GM18520 (cell line): ENCODE measurements around the gene ZNRD2.

ENCODE experiments used
- ATAC-seq: cut with Tn5 transposase; IDR thresholded peaks from one replicate; pipeline ENCODE4 v1.9.1; 2021; ENCODE audit not compliant: unreplicated experiment

ZNRD2 gene

DNA sequence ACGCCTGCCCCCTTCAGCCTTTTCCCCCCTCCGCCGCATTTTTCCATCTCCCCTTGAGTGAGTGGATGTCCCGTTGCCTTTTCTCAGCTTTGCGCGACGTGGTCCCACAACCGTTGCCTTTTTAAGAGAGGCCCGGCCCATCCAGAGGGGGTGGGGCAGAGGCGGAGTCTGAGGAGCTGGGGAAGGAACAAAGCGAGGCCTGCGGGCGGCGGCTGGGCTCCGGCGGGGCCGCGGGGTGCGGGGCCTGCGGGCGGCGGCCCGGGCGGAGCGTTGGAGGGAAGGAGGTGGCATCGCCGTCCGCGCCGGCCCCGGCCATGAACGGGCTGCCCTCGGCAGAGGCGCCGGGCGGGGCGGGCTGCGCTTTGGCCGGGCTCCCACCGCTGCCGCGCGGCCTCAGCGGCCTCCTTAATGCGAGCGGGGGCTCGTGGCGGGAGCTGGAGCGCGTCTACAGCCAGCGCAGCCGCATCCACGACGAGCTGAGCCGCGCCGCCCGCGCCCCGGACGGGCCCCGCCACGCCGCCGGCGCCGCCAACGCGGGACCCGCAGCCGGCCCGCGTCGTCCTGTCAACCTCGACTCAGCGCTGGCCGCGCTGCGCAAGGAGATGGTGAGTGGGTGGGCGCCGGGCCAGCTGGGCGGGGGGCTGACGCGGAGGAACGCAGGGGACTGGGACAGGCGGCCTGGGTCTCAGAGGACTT, 2.2 kb downstream of the ZNRD2 start, which contains the start of gene FAM89B:
Gene FAM89B (plus strand): TSS at position 183 of the 696 bp plus-strand sequence. CDS start 132 bp downstream, at position 315.
- no peak for ATAC-seq

DNA sequence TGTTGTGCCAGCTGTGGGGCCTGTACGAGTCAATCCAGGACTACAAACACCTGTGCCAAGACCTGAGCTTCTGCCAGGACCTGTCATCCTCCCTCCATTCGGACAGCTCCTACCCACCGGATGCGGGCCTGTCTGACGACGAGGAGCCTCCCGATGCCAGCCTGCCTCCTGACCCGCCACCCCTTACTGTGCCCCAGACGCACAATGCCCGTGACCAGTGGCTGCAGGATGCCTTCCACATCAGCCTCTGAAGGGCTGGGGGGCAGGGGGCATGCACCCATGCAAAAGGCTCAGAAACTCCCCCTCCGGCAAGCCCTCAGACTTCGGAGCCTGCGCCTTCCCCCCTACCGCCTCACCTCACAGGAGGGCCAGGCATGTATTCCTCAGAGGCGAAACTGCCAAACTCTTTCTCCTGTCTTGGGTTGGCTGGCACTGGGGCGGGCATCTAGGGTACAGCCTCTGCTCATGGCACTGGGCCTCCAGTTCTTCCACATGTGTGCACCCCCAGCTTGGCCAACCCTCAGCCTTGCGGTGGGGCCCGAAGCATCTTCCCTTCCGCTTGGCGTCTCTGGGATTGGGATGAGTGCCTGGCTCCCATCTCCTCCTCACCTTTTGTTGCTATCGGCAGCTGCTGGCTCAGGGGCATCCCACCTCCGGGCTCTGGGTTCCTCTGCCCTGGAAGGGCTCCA, 3.3 kb downstream of the ZNRD2 start:
- ATAC-seq: no peak

DNA sequence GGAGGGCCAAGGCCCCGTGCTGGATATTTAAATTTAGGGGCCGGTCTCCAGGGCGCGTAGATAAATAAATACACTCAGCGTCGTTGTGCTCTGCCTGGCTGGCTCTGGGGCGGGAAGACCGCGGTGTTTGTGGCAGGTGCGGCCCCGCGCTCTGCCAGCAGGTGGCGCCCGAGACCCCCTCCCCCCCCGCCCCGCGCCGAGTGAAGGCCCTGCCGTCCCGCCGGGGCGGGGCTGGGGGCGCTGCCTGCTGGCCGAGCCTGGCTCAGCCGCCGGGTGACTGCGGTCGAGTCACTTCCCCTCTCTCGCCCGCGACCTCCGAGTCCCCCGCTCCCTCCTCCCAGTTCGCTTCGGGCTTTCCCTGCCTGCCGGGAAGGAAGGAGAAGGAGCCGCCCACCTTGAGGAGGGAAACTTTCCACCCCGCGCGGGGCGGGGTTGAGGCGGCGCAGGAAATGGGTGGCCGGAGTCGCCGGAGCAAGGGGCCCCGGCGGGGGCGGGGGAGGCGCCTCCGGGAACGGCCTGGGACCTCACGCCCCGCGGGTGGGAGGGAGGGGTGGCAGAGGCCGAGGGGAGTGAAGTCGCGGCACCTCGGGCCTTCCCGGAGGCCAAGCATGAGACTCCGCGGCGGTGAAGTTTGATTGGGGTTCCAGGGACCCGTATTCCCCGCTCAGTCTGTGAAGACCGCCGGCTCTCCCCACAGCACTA, 4.0 kb downstream of the ZNRD2 start:
- peak; percentile 24 for ATAC-seq

DNA sequence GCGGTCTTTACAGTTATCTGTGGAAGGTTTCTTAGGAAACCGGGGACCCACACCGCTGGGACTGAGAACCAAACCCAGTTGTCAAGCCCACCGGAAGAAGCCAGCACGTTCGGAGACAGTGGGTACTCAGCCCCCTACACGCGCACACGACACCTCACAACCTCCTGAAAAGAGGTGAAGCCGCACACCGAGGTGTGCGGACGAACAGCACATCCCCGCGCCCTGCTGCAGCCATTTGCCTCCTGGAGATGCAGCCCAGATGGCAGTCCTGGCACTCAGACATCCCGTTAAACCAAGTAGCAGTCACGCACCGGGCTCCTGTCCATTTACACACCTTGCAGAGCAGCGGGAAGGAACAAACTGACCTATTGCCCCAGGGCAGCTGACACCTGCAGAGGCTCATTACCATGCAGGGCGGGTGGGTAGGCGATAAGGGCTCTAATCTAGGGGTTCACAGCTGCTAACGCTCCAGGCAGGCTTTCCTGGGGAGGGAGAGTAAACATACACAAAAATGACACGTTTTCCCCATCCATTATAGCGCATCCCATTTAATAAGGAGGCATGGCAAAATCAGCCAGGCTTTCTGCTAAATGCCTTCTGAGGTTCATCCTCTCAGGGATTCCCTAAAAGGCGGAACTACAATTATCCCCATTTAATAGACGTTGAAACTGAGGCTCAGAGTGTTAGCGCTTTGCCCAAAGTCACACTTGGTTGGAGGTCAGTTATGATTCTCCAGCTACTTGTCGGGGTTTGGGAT, 4.7 kb downstream of the ZNRD2 start:
- no peak for ATAC-seq

DNA sequence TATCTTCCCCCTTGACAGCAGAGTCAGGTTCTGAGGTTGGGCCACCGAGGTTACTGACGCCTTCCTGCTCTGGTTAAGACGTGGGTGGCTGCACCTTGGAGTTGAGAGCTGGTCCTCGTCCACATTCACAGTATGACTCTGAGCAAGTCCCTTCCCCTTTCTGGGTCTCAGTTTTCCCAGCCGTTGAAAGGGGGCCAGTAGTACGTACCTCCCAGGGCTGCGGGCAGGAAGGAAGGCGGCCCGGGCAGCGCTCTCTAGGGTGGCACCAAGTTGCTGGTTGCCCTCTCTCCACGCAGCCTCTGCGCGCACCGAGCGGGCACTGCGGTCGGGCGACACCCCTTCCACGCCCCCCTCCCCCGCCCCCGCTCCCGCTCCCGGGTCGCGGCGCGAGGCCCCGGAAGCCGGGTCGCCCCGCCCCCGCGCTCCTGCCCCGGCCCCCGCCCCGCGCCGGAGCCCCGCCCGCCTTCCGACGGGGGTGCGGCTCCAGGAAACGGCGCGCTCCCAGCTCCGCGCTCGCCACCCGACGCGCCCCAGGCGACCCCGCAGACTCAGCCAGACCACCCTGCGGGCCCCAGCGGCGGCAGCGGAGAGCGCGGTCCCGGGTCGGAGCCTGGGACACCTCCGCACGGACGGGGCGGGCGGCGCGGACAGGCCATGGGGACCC, 5.4 kb downstream of the ZNRD2 start, which contains the start of gene EHBP1L1:
Gene EHBP1L1 (plus strand): TSS at position 486 of the 664 bp plus-strand sequence. CDS start 250 bp downstream, outside the sequence.
- no peak for ATAC-seq

DNA sequence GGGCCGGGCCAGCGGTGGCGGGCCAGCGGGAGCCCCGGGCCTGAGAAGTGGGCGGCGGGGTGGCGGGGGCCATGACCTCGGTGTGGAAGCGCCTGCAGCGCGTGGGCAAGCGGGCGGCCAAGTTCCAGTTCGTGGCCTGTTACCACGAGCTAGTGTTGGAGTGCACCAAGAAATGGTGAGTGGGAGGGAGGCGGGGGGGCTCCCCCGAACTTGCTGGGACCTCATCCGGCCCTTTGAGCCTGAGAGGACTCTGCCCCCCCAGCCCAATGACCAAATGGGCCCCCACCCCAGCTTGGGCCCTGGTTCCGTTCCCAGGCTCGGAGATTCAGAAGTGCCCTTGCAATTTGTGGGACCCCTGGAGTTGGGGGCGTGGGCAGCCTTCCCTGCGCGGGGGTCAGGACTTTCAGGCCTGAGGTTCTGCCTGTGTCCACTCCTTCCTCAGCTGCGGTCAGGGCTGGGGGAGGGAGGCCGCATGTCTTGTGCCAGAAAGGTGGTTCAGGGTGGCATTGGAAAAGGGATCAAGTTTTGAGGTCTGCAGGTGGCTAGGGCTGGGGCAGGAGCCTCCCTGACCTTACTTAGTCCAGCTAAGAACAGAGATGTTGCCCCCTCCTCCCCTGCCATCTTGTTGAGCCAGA, 6.1 kb downstream of the ZNRD2 start:
- ATAC-seq: no peak

DNA sequence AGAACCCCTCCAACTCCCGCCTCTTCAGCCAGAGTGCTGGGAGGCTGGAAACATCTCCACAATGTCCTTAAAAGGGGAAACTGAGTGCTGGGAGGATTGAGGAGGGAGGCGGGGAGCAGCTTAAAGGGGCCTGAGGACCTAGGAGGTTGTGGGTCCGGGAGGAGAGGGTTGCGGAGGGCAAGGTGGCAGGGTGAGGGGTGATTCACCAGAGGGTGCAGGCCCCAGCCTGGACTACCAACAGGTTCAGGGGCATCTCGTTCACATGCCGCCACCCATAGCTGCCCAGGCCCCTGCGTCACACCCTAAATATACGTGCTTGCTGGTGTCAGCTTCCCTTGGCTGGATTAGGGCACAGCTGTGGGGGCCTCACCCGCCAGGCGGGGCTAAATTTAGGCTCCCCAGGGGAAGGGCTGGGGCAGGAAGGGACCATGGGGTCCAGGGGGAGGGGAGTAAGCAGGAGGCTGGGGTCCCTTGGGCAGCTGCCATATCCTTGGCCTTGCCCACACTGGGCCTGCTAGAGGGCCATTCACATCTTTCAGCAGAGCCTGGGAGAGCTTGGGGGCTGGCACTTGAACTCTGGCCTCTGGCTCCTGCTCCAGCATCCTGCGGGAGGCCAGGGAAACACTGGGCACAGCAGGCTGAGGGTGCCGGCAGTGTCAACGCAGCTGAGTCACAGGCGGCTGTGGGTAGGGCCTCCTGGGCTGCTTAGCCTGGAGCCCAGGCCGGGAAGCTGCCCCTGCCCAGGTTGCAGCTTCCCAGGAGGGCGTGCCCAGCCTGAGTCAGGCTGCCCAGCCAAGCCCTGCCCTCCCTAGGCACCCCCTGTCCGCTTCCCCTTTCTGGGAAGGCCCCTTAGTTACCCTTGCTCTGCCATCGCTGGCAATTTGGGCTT, 6.8 kb downstream of the ZNRD2 start:
- no peak for ATAC-seq

DNA sequence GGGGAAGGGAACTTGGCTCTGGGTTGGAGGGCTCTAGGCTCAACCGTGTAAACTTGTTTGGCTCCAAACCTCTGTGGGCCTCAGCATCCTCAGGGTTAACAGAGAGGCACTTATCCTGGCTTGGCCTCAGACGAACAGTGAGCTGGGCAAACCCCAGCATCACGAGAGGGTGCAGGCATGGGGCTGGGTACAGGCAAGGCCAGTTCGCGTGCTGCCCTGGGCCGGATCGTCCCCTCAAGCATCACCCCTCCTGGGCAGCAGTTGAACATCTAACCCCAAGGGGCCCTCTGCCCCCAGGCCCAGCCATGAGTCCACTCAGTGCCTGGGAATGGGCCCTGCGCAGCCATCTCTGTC, 7.5 kb downstream of the ZNRD2 start:
- no peak for ATAC-seq

DNA sequence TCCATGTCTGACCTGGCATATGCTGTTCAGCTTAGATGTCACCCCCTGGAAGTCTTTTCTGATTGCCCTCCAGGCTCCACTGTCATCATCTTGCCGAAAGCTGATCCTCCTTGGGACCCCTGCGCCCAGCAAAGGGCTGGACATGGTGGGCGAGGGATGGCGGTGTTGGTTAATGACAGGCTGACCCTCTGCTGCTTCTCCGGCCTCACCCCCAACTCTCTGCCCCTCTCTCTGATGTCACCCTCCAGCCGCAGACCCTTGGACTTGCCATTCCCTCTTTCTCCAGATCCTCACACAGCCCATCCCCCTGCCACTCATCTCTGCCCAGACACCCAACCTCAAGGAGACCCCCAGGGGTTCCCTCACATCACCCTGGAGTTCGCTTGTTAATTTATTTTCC, 7.9 kb downstream of the ZNRD2 start:
- ATAC-seq: no peak

DNA sequence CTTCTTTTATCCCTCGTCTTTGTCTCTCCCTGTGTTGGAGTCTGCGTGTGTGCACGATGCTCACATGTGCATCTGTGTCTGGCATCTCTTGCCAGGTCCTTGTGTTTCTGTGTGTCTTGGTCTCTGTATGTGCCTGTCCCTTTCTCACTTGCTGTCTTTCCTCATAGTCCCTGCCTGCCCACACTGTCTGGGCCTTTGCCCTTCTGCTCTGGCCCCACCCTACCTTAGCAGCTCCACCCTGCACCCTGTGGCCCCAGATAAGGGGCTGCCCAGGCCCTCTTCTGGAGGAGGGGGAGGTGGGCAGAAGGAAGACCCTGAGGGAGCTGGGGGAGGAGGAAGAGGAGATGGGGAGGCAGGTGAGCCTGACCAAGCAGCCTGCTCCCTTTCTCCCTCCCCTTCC, 8.4 kb downstream of the ZNRD2 start:
- ATAC-seq: no peak

DNA sequence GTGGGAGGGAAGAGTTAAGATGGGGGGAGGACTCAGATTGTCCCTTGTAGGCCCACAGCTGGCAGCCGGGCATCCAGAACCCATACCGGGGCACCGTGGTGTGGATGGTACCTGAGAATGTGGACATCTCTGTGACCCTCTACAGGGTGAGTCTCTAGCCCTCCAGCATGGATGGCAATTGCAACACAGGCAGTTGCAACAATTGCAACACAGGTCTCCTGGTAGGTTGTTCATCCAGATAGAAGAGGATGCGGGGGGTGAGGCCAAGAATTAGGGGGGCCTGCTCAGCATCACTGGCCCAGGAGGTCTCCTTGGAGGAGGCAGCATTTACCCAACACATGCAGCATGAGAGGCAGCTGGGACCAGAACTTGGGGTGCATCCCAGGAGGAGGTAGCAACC, 9.0 kb downstream of the ZNRD2 start:
- ATAC-seq: no peak

DNA sequence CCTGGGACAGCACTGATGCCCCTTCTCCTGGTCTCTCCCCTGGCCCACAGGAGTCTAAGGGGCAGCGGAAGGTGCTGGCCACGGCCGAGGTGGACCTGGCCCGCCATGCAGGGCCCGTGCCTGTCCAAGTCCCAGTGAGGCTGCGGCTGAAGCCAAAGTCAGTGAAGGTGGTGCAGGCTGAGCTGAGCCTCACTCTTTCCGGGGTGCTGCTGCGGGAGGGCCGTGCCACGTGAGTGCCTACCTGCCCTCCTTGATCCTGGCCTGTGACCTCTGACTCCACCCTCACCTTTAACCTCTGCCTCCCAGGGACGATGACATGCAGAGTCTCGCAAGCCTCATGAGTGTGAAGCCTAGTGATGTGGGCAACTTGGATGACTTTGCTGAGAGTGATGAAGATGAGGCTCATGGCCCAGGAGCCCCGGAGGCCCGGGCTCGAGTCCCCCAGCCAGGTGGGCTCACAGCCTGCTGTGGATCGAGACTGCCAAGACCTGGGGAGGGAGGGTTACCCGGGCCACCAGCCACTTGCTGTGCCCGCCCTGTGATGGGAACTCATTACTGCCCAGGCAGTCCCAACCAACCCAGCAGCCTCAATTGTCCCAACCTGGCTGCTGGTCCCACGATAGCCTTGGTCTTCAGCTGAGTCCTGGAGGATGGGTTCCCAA, 9.9 kb downstream of the ZNRD2 start:
- ATAC-seq: no peak

DNA sequence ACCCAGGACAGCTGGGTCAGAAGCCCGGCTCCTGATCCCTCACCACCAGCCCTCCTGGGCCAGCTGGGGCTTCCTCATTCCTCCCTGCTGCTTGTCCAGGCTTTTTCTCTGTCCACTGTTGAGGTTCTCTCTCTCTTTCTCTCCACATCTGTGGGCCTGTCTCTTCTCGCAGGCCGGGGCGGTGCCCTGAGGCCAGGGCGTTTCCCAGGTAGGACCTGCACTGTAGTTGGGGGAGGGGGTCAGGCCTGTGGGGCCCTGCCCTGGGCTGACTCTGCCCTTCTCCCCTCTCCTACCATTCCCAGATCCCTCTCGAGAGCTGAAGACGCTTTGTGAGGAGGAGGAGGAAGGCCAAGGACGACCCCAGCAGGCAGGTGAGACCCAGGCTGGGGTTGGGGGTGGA, 10.5 kb downstream of the ZNRD2 start:
- ATAC-seq: no peak

DNA sequence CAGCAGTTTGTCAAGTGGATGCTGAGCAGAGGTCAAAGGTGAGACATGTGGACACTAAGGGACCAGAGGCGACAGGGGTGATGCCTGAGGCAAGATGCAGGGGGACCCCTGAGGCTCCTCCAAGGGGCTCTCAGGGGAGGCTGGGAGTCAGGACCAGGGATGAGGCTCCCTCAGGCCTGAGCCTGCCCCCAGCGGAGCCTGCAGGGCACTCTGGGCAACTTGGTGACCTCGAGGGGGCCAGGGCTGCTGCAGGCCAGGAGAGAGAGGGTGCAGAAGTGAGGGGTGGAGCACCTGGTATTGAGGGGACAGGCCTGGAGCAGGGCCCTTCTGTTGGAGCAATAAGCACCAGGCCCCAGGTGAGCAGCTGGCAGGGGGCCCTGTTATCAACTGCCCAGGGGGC, 11.7 kb downstream of the ZNRD2 start:
- no peak for ATAC-seq

DNA sequence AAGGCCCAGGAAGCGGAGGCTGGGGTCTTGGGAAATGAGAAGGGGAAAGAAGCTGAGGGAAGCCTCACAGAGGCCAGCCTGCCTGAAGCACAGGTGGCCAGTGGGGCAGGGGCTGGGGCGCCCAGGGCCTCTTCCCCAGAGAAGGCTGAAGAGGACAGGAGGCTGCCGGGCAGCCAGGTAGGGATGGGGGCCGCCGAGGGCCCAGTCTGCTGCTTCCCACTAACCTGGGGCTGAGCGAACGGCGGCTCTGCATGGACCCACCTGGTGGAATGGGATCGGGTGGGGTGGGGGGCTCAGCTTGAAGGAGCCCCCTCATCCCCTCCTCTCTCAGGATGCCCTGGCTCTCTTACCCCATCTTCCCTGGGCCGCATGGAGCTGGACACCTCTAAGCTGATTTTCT, 13.3 kb downstream of the ZNRD2 start:
- no peak for ATAC-seq

DNA sequence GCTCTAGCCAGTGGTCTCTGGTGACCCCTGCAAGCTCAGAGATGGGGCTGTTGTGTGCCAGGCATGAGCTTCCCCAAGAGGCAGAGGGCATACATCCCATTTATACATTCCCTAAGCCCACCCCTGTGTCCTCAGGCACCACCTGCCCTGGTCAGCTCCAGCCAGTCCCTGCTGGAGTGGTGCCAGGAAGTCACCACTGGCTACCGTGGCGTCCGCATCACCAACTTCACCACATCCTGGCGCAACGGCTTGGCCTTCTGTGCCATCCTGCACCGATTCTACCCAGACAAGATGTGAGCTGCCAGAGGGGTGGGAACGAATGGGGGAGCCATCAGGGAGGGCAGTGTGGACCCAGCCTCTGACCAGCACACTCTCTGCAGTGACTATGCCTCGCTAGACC, 13.8 kb downstream of the ZNRD2 start:
- no peak for ATAC-seq

DNA sequence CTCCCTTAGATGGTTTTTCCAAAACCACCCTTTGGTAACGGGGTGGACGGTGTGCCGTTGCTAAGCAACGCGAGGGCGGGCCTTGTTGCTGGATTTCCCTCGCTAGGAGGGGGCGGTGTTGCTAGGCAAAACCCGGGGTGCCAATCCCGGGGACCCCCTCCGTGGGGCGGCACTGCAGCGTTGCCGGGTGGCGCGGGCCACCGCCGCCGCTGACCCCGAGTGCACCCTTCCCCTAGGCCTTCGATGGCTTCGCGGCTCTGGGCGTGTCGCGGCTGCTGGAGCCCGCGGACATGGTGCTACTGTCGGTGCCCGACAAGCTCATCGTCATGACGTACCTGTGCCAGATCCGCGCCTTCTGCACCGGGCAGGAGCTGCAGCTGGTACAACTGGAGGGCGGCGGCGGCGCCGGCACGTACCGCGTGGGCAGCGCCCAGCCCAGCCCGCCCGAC, 14.5 kb downstream of the ZNRD2 start:
- no peak for ATAC-seq

DNA sequence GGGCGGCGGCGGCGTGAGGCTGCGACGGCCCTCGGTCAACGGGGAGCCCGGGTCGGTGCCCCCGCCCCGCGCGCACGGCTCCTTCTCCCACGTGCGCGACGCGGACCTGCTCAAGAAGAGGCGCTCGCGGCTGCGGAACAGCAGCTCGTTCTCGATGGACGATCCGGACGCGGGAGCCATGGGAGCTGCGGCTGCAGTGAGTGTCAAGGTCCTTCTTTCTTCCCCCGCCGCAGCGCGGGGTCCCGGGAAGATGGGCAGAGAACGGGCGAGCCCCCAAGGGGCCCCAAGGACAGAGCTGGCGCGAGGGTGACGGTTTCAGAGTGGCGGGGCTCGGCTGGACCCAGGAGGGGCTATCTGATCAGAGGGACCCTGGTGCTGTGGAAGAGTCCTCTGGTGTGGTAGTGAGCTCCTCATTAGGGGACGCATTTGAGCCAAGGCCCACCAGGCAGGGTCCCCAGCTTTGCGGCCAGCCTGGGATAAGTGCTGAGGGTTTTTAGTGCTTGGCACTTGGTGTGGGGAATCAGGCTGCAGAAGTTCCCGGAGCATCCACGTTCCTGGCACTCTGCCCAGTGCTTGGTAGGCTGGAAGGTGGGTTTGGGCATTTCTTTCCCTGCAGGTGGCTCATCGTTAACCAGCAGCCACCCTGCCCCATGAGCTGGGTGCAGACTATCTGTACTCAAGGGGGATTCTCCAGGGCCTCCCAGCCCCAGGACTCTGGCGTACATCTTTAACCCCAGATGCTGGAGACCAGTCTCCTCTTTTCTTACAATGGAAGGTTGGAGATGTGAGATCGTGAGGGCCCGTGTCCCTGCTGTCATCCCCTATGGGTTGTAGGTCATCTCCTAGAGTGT, 15.3 kb downstream of the ZNRD2 start:
- no peak for ATAC-seq
